ENCODE results near the gene MAPK12.

The MAPK12 gene

GRCh38 chr22:50242406-50242949, 19.0 kb downstream of the MAPK12 start:
- peak overlapping the region; percentile 34 for H3K4me3 ChIP-seq (ENCODE audit: low read depth, low read length)
- in situ Hi-C loops (cut with HindIII; ENCODE audit: low sequenced_read_pairs): no loop called here
- TF ChIP-seq CTCF (IDR thresholded peaks at IDR 0.05; ENCODE audit: low read depth, low read length): no peak
- DNase-seq (ENCODE audit: low read depth, low spot score): no peak

- no peak for DNase-seq (ENCODE audit: low read depth, low spot score)
- H3K4me3 ChIP-seq (ENCODE audit: low read depth, low read length): no peak overlapping the region
- no peak for TF ChIP-seq CTCF (IDR thresholded peaks at IDR 0.05; ENCODE audit: low read depth, low read length)
- in situ Hi-C loops (cut with HindIII; ENCODE audit: low sequenced_read_pairs): no loop called here
These were observed 22.7 kb downstream of the MAPK12 start for GRCh38 chr22:50238755-50239154.

- peak; percentile 57 for TF ChIP-seq CTCF (IDR thresholded peaks at IDR 0.05; ENCODE audit: low read depth, low read length)
- peak; percentile 27 for DNase-seq (ENCODE audit: low read depth, low spot score)
- in situ Hi-C loops (cut with HindIII; ENCODE audit: low sequenced_read_pairs): no loop called here
- H3K4me3 ChIP-seq (ENCODE audit: low read depth, low read length): no peak overlapping the region
These were observed 24.6 kb downstream of the MAPK12 start for GRCh38 chr22:50236731-50237409.

GRCh38 chr22:50233223-50233622, 28.3 kb downstream of the MAPK12 start:
- no peak overlapping the region for H3K4me3 ChIP-seq (ENCODE audit: low read depth, low read length)
- no peak for DNase-seq (ENCODE audit: low read depth, low spot score)
- no peak for TF ChIP-seq CTCF (IDR thresholded peaks at IDR 0.05; ENCODE audit: low read depth, low read length)
- in situ Hi-C loops (cut with HindIII; ENCODE audit: low sequenced_read_pairs): no loop called here

GRCh38 chr22:50232481-50233151, 28.9 kb downstream of the MAPK12 start:
- no peak for DNase-seq (ENCODE audit: low read depth, low spot score)
- no peak overlapping the region for H3K4me3 ChIP-seq (ENCODE audit: low read depth, low read length)
- no peak for TF ChIP-seq CTCF (IDR thresholded peaks at IDR 0.05; ENCODE audit: low read depth, low read length)
- in situ Hi-C loops (cut with HindIII; ENCODE audit: low sequenced_read_pairs): no loop called here

- no peak overlapping the region for H3K4me3 ChIP-seq (ENCODE audit: low read depth, low read length)
- no peak for DNase-seq (ENCODE audit: low read depth, low spot score)
- no peak for TF ChIP-seq CTCF (IDR thresholded peaks at IDR 0.05; ENCODE audit: low read depth, low read length)
- in situ Hi-C loops (cut with HindIII; ENCODE audit: low sequenced_read_pairs): no loop called here
These were observed 32.1 kb downstream of the MAPK12 start for GRCh38 chr22:50229370-50229769.

Measured in astrocyte of the spinal cord (primary cell).